RPMI7951 (cell line): ENCODE data around the gene FLVCR2. TPM values are rescaled to one million over a fixed set of nuclear protein-coding genes. Genes with fewer than 3 reads are reported as not detected.

Experiments
- DNase-seq: peaks from one replicate; pipeline ENCODE4 v3.0.0-alpha.2; 2012; ENCODE audit warnings: low read depth
- total RNA-seq: library from RNA; depleted of rRNA; stranded (reverse); fragments of >200 nt; shearing (Covaris generic); gene quantifications from 2 replicates; pipeline ENCODE4 v1.2.3, GENCODE V29; 2014; rRNA removed

The FLVCR2 gene, protein sequence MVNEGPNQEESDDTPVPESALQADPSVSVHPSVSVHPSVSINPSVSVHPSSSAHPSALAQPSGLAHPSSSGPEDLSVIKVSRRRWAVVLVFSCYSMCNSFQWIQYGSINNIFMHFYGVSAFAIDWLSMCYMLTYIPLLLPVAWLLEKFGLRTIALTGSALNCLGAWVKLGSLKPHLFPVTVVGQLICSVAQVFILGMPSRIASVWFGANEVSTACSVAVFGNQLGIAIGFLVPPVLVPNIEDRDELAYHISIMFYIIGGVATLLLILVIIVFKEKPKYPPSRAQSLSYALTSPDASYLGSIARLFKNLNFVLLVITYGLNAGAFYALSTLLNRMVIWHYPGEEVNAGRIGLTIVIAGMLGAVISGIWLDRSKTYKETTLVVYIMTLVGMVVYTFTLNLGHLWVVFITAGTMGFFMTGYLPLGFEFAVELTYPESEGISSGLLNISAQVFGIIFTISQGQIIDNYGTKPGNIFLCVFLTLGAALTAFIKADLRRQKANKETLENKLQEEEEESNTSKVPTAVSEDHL
- total RNA-seq = 1.3 and 2.1 TPM in 2 replicates

DNA sequence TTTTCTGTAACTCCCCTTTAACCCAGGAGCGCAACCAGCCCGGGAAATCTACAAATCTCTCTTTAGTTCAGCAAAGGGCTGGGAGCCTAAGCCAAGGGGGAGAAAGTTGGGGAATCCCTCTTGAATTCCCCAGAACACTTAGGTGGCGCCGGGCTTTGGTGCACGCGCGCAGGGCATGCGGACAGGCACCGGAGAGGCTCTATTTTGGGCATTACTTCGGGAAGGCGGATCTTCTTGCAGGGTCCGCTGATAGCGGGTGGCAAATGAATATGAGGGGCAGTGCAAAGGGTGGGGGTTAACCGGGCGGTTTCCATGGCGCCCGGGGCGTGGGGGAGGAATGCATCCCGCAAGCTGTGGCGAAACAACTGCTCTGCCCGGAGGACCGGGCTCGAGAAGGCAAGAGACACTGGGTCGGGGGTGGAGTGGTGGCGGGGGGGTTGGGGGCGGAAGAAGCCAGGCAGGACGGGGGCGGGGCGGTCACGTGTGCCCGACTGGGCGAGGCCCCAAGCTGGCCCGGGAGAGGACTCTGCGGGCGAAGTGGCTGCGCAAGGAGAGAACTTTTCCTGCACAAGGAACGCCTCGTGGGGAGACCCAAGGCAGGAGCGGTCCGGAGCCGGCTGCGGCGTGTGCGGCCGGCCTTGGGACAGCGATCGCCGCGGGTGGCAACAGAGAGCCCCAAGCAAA lies at the start of gene FLVCR2:
Gene FLVCR2 (plus strand): TSS at position 519 of the 684 bp plus-strand sequence. CDS start 353 bp downstream, outside the sequence.
- DNase-seq = peak; percentile 67

GRCh38 chr14:75531256-75531655 lies 47.2 kb upstream of the FLVCR2 start:
- DNase-seq = no peak

DNA sequence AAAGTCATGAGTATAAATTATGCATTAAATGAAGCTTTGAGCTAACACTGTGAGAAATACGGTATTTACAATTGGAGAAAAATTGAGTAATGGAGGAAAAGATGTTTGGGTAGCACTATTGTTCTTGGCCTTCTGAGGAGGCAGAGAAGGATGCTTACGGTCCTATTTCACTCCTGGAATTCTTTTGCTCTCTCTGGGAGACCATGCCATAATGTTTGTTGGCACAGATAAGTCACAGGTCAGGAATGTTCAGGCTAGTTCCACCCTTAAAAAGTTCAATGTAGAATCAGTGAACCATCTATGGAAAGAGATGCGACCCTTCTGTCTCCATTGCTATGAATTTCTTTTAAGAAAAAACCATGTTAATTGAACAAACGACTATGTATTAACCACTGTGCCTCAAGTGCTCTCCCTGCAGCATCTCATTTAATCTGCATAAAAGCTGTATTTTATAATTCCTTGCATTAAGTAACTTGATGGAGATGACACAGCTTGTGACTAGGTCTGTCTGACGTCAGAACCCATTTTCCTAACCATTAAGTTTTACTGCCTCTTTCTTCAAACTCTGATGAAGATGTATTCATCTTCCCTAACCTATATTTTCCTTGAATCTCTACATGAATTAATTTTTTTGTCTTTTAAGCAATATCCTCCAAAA lies 46.6 kb upstream of the FLVCR2 start:
- DNase-seq = no peak

GRCh38 chr14:75533791-75534555 lies 44.4 kb upstream of the FLVCR2 start:
- DNase-seq = no peak

- no peak for DNase-seq
These were observed 43.1 kb upstream of the FLVCR2 start for GRCh38 chr14:75535164-75535898.

GRCh38 chr14:75537071-75537470 lies 41.3 kb upstream of the FLVCR2 start:
- DNase-seq = no peak

- no peak for DNase-seq
These were observed 39.3 kb upstream of the FLVCR2 start for GRCh38 chr14:75539162-75539560.

DNA sequence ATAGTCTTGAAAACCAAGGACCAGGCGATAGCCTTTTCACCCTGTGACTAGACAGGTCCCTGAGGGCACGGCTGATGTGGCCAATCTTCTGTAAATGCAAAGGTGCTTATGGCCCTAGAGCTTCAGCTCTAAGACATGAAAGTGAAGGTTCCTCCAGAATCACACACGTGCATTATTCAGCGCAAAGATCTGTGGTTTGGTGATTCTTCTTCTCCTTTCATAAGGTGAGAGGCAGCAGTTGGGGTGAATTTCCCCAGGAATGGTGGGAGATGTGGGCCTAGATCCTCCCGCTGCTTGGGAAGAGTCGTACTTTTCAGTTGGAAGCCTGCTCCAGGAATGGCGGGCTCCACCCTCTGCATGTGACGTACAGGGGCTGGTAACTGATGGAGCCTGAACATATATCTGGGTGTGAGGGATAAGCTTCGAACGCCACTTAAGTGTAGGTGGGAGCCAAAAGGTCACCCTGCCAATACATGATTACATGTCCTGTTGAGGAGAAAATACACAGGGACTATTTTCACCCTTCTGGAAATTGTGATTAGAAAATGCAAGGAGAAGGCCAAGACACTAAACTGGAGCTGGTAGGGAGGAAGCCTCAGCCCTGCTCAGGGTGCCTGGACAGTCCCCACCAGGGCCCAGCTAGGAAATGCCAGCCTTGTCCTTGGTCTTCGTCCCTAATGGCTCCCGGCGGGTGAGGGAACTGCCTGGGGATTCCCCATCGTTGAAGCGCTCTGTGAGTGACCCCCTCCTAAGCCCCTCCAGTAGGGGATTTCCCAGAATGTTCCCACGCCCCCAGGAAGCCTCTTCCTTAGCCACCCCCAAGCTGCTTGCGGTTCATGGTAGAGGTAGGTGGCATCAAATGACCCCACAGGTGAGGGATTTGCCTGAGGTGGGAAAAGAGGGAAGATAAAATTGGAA lies 38.6 kb upstream of the FLVCR2 start:
- DNase-seq = no peak

DNA sequence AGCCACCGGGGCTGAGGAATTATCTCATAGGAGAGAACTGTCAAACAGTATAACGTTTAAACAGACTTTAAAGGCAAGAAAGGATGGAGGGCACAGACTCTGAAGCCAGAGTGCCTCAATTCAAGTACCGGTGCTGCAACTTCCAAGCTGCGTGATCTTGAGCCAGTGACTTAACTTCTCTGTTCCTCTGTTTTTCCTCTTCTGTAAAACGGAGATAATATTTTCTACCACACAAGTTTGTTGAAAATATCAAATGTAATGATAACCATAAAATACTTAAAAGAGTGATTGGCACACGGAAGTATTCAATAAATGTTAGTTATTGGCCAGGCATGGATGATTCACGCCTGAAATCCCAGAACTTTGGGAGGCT lies 38.0 kb upstream of the FLVCR2 start:
- DNase-seq = no peak

DNA sequence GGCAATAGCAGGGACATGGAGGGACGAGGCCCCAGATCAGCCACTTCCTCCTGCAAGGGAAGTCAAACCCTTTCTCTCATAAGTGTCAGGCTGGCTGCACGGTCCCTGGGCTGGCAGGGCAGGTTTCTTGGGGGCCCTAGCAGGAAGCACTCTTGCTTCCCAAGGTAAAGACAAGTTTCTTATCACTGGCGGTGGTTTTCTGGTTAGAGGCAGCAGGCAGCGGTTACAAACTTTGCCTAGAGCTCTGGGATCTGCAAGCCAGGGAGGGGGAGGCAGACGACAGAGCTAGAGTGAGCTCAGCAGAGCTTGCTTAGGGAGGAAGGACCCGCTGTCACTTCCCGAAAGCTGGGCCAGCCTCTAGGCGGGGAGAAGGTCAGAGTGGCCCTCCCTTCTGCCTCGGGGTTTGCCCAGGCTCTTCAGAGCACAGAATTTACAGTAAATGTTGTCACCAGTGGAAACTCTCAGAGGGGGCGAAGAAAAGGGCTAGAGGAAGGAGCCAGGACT lies 35.8 kb upstream of the FLVCR2 start:
- DNase-seq = no peak

- DNase-seq = no peak
These were observed 35.2 kb upstream of the FLVCR2 start for GRCh38 chr14:75543253-75543652.

GRCh38 chr14:75543786-75544185 lies 34.6 kb upstream of the FLVCR2 start:
- DNase-seq = no peak

GRCh38 chr14:75545907-75546306 lies 32.5 kb upstream of the FLVCR2 start:
- no peak for DNase-seq

GRCh38 chr14:75547552-75548250 lies 30.7 kb upstream of the FLVCR2 start:
- DNase-seq = no peak

GRCh38 chr14:75548544-75548943 lies 29.9 kb upstream of the FLVCR2 start:
- no peak for DNase-seq

DNA sequence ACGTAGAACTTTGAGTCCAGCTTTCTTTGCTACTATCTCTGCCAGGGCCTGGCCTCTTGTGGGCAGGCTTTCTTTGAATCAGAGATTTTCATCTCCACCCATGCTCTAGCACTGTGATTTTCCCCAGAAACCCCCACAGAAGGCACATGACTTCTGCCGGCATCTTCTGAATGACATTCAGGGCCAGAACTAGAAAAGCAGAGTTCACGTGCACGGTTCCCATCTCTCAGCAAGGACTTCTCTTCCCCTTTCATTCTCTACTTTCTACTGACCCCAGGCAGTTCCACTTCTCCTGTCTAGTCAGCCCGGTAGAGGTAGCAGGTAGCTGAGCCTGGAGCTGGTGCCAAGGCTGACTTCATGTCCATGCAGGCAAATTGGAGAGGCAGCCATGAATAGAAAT lies 29.3 kb upstream of the FLVCR2 start:
- DNase-seq = no peak

DNA sequence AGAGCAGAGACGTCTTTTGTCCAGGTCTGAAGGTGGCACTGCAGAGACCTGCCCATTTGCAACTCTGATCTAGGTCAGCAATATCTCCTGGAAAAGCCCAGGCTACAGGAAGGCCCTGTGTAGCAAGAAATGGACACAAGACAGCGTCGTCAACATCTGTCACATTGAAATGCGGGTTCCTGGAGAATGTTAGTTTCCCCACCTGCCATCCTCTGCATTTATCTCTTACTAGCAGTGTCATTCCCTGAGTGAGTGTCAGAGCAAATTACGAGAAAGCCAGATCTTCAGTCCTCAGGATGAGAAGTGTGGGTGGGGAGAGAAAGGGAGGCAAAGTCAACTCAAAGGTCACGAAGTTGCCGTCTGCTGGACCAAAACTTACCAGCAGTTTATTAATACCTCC lies 27.4 kb upstream of the FLVCR2 start:
- no peak for DNase-seq

DNA sequence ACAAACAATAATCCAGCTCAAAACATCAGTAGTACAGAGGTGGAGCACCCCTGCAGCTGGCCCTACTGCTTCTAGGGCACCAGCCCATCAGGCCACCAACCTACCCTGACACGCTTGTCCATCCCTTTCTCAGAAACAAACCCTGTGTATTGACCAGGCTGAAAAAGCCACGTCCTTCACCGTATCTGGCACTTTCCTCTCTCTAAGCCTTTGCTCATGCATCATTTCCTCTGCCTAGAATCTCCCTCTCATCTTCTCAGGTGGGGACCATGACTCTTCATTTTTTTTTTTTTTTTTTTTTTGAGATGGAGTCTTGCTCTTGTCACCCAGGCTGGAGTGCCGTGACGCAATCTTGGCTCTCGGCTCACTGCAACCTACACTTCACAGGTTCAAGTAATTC lies 25.3 kb upstream of the FLVCR2 start:
- DNase-seq = no peak

DNA sequence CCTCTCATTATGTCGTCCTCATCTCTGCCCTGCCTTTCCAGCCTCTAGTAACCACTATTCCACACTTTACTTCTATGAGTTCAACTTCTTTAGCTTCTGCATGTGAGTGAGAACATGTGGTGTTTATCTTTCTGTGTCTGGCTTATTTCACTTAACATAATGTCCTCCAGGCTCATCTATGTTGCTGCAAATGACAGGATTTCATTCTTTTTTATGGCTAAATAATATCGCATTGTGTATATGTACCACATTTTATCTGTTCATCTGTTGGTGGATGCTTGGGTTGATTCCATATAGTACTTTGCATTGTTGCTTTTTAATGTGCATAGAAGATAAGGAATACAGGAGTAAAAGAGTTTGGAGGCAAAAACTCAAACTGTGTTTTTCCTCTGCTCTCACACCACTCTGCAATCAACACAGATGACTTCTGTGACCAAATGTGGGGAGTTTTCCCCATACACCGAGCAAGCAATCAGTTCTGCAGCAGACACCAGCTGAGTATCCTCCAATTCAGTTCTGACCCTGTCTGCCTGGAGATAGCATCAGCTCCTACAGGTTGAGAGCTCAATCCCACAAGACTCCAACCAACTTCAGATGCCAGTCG lies 24.6 kb upstream of the FLVCR2 start:
- no peak for DNase-seq
